ENCODE results near the gene PFDN4.

PFDN4 gene

GRCh38 chr20:54251096-54251495 lies 43.2 kb downstream of the PFDN4 start:
- POLR2A ChIA-PET: no interaction called here

GRCh38 chr20:54254596-54254995 lies 46.7 kb downstream of the PFDN4 start:
- CTCF ChIA-PET: interaction anchor here (0.6 kb wide), 1 partner anchor 1591 kb away, joined by 3 read pairs; no protein-coding TSS in a partner anchor
- TF ChIP-seq ZNF76 (tag by site-specific recombination; IDR thresholded peaks at IDR 0.05; ENCODE audit: borderline replicate concordance, low read depth) (no peak), ZNF791 (tag by site-specific recombination; IDR thresholded peaks at IDR 0.05) (no peak), HIC1 (tag by site-specific recombination; IDR thresholded peaks at IDR 0.05) (no peak), ZNF664 (tag by site-specific recombination; IDR thresholded peaks at IDR 0.05) (no peak), ZNF214 (tag by site-specific recombination; IDR thresholded peaks at IDR 0.05; ENCODE audit: borderline replicate concordance) (no peak), SALL2 (tag by site-specific recombination; IDR thresholded peaks at IDR 0.05; ENCODE audit: borderline replicate concordance) (no peak), ZBTB11 (tag by site-specific recombination; conservative IDR thresholded peaks at IDR 0.05; ENCODE audit: low read depth) (no peak), PRDM2 (tag by site-specific recombination; IDR thresholded peaks at IDR 0.05; ENCODE audit: borderline replicate concordance) (no peak)

More at GRCh38 chr20:54251096-54251495, 43.2 kb downstream of the PFDN4 start:
- Histone ChIP-seq H3K9me3 (ENCODE audit: control insufficient read depth, insufficient read depth, low read depth, low read length) (no peaks in the 10 kb centered on the region), H3K36me3 (ENCODE audit: control insufficient read depth in 2 of 2, insufficient read depth in 1 of 2, low read length in 2 of 2) (no peaks in the 10 kb centered on the region), H3K4me3 (ENCODE audit: low read depth, low read length) (no peak overlapping the region), H3K27ac (ENCODE audit: extremely low read depth, low read depth, low read length) (no peak overlapping the region), H3K4me1 (ENCODE audit: control insufficient read depth, insufficient read depth, low read length) (no peaks in the 10 kb centered on the region)
- peak; percentile 68 for TF ChIP-seq ATF2 (tag by site-specific recombination; IDR thresholded peaks at IDR 0.05; ENCODE audit: low read depth)
- no peak for TF ChIP-seq ZNF837 (tag by site-specific recombination; IDR thresholded peaks at IDR 0.05)
- no peak for TF ChIP-seq INSM2 (tag by site-specific recombination; IDR thresholded peaks at IDR 0.05)
- no peak for TF ChIP-seq ZNF19 (tag by site-specific recombination; IDR thresholded peaks at IDR 0.05; ENCODE audit: low read depth)
- no peak for TF ChIP-seq ZNF692 (tag by site-specific recombination; IDR thresholded peaks at IDR 0.05)
- CTCF ChIA-PET: interaction anchor here (0.7 kb wide), 1 partner anchor 125 kb away, joined by 3 read pairs; no protein-coding TSS in a partner anchor

More at GRCh38 chr20:54254596-54254995, 46.7 kb downstream of the PFDN4 start:
- H3K4me3 ChIP-seq (ENCODE audit: low read depth, low read length): no peak overlapping the region
- no peaks in the 10 kb centered on the region for H3K4me1 ChIP-seq (ENCODE audit: control insufficient read depth, insufficient read depth, low read length)
- H3K27ac ChIP-seq (ENCODE audit: extremely low read depth, low read depth, low read length): no peak overlapping the region
- no peaks in the 10 kb centered on the region for H3K36me3 ChIP-seq (ENCODE audit: control insufficient read depth in 2 of 2, insufficient read depth in 1 of 2, low read length in 2 of 2)
- H3K9me3 ChIP-seq (ENCODE audit: control insufficient read depth, insufficient read depth, low read depth, low read length): no peaks in the 10 kb centered on the region
- POLR2A ChIA-PET: no interaction called here

Data from HEK293 (cell line).